ENCODE results near the gene PALMD.

DNA sequence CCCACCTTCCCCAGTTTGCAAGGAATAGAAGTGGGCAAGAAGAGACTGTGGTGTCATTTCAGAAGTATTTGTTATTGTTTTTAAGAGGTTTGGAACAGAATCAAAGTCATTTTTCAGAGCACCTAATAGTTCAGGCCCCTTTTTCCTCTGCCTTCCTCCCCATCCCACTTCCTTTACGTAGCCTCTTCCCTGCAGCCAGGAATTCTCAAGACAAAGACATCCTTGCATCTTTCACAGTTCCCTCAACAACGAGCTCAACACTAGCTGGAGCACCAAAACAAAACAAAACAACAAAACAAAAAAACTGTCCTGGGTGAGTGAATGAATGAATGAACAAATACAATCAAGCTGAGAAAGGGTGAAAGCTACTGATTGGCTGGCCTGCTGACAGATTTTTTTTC lies 7.0 kb downstream of the PALMD start:
- TF ChIP-seq CTCF (IDR thresholded peaks at IDR 0.05) (no peak), SIN3A (IDR thresholded peaks at IDR 0.05; ENCODE audit: borderline replicate concordance, insufficient read depth, low read depth, low read length) (no peak), POLR2AphosphoS5 (IDR thresholded peaks at IDR 0.05; ENCODE audit: low read depth, low read length) (no peak), TCF7L2 (IDR thresholded peaks at IDR 0.05; ENCODE audit: low read depth, low read length) (no peak)
- TF ChIP-seq, protein P1, sequence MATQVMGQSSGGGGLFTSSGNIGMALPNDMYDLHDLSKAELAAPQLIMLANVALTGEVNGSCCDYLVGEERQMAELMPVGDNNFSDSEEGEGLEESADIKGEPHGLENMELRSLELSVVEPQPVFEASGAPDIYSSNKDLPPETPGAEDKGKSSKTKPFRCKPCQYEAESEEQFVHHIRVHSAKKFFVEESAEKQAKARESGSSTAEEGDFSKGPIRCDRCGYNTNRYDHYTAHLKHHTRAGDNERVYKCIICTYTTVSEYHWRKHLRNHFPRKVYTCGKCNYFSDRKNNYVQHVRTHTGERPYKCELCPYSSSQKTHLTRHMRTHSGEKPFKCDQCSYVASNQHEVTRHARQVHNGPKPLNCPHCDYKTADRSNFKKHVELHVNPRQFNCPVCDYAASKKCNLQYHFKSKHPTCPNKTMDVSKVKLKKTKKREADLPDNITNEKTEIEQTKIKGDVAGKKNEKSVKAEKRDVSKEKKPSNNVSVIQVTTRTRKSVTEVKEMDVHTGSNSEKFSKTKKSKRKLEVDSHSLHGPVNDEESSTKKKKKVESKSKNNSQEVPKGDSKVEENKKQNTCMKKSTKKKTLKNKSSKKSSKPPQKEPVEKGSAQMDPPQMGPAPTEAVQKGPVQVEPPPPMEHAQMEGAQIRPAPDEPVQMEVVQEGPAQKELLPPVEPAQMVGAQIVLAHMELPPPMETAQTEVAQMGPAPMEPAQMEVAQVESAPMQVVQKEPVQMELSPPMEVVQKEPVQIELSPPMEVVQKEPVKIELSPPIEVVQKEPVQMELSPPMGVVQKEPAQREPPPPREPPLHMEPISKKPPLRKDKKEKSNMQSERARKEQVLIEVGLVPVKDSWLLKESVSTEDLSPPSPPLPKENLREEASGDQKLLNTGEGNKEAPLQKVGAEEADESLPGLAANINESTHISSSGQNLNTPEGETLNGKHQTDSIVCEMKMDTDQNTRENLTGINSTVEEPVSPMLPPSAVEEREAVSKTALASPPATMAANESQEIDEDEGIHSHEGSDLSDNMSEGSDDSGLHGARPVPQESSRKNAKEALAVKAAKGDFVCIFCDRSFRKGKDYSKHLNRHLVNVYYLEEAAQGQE (IDR thresholded peaks at IDR 0.05; ENCODE audit: insufficient read depth in 1 of 2, low read depth in 2 of 2, low read length in 1 of 2) = no peak

Measured in Panc1 (cell line).